ENCODE data around the gene SDK2. TPM values are rescaled to one million over a fixed set of nuclear protein-coding genes. Genes with fewer than 3 reads are reported as not detected.

SDK2 gene
- total RNA-seq, 4 donors from 2014 or later = 1.5 to 7.0 (median 3.7) TPM

DNA sequence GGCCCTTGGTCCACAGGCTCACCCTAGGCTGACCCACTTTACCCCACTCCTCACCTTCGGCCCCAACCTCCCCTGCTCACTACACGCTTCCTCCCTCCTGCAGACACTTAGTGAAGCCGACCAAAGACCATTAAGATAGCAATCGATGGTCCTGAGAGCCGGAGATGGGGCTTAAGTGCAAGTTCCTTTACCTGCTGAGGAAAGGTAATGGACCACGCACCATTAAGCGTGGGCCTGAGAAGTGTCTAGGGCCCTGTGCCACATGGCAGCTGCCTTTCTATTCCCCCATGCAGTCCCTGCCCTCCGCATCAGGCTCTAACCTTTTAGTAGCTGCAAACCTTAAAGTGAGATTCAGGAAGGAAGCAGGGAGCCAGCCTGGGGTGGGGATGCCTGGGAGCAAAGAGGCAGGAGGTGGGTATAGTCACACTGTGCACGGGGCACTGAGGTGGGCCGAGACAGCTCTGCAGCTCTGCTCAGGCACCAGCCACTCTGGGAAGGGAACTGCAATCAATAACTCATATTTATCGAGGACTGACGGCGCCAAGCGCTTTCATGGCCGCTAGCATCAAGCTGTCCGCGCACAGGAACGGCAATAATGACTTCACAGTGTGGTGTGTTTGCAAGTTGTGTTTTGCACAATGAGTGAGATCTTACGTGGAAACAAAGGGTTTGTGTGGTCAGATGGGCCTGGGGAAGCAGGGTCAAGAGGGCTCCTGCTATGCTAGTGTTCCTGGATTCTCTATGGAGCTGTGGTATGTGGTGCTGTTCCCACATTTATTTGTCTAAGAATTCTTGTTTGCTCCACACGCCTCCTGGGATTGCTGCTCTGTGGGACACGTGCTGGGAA lies 247.6 kb downstream of the SDK2 start:
- intact Hi-C loops (cut with DNase I) = no loop called here
- Histone ChIP-seq H3K27me3 (no peaks in the 10 kb centered on the region), H3K9me3 (no peaks in the 10 kb centered on the region), H3K4me1 (no peaks in the 10 kb centered on the region), H3K4me3 (replicated peaks in 1 of 3) (no peak overlapping the region), H3K36me3 (no peaks in the 10 kb centered on the region), H3K27ac (no peak overlapping the region)
- no peak for TF ChIP-seq POLR2A (IDR thresholded peaks at IDR 0.05)
- TF ChIP-seq, protein P1, sequence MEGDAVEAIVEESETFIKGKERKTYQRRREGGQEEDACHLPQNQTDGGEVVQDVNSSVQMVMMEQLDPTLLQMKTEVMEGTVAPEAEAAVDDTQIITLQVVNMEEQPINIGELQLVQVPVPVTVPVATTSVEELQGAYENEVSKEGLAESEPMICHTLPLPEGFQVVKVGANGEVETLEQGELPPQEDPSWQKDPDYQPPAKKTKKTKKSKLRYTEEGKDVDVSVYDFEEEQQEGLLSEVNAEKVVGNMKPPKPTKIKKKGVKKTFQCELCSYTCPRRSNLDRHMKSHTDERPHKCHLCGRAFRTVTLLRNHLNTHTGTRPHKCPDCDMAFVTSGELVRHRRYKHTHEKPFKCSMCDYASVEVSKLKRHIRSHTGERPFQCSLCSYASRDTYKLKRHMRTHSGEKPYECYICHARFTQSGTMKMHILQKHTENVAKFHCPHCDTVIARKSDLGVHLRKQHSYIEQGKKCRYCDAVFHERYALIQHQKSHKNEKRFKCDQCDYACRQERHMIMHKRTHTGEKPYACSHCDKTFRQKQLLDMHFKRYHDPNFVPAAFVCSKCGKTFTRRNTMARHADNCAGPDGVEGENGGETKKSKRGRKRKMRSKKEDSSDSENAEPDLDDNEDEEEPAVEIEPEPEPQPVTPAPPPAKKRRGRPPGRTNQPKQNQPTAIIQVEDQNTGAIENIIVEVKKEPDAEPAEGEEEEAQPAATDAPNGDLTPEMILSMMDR (IDR thresholded peaks at IDR 0.05) = no peak
- WGBS, 2 donors = 63 to 66% methylated on average over 19 to 21 of the region's 21 CpGs
- DNase-seq = peak in 1 of 2 donors; percentile 18

DNA sequence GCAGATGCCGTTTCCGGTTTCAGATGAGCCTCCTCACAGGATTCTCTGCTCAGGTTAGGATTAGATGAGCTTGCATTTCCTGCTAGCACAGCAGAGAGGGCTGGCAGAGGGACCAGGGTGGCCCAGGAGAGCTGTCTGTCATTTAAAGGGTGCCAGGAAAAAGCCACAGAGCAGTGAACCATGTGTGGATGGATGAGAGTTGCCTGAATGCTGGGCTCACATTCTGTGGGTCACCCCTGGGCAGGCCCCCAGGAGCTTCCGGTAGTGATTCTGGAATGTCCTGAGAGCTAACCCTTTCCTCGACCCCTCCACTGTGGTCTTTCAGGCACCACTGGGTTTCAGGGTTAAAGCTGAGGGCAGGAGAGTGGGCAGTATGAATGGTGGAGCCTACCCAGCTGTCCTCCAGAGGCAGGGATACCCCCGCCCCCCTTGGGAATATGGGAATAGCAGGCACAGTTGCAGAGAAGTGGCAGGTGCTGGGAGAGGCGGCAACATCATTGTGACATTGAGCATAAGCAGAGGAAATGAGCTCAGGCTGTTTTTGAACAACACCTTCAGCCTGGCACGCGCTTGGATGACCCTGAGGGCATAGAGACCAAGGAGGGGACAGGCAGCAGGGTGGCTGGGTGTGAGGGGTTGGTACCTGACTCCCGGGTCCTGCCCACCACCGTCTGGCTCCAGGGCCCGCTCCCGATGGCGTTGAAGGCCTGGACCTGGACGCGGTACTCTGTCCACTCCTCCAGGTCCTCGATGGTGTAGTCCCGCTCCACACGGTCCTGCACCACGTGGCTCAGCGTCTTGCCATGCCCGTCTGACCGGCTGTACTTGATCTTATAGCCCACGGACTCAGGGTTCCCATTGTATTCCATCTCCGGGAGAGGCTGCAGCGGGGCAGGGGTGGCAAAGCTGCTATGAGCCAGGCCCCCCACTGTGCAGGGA lies 249.5 kb downstream of the SDK2 start:
- Histone ChIP-seq H3K4me3 (replicated peaks in 1 of 3) (no peak overlapping the region), H3K4me1 (no peaks in the 10 kb centered on the region), H3K27me3 (no peaks in the 10 kb centered on the region), H3K27ac (no peak overlapping the region), H3K36me3 (no peaks in the 10 kb centered on the region), H3K9me3 (no peaks in the 10 kb centered on the region)
- DNase-seq = no peak
- intact Hi-C loops (cut with DNase I) = no loop called here
- 69 to 81% methylated on average over 16 to 25 of the region's 25 CpGs for WGBS, 2 donors
- no peak for TF ChIP-seq POLR2A (IDR thresholded peaks at IDR 0.05)
- TF ChIP-seq, protein P1 (IDR thresholded peaks at IDR 0.05) = no peak

DNA sequence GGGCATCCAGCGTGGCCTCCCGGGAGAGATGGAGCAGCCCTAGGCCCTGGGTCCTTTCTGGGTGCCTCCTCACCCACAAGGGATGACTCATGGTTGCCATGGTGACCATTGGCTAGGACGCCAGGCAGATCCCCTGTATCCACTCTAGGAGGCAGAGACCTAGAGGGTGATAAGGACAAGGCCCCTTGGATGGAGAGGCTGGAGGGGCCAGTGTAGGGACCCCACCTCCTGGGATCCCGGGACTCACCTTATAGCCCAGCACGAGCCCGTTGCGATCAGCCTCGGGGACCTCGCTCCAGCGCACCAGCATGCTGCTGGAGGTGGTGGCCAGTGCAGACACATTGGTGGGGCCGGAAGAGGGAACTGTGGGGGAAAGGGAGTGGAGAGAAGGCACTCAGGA lies 250.3 kb downstream of the SDK2 start:
- WGBS, 2 donors = 82 to 86% methylated on average over 9 to 11 of the region's 11 CpGs
- no peak for TF ChIP-seq POLR2A (IDR thresholded peaks at IDR 0.05)
- TF ChIP-seq, protein P1 (IDR thresholded peaks at IDR 0.05) = no peak
- intact Hi-C loops (cut with DNase I) = no loop called here
- Histone ChIP-seq H3K4me3 (replicated peaks in 1 of 3) (no peak overlapping the region), H3K27me3 (no peaks in the 10 kb centered on the region), H3K4me1 (no peaks in the 10 kb centered on the region), H3K36me3 (no peaks in the 10 kb centered on the region), H3K27ac (no peak overlapping the region), H3K9me3 (no peaks in the 10 kb centered on the region)
- DNase-seq = no peak

DNA sequence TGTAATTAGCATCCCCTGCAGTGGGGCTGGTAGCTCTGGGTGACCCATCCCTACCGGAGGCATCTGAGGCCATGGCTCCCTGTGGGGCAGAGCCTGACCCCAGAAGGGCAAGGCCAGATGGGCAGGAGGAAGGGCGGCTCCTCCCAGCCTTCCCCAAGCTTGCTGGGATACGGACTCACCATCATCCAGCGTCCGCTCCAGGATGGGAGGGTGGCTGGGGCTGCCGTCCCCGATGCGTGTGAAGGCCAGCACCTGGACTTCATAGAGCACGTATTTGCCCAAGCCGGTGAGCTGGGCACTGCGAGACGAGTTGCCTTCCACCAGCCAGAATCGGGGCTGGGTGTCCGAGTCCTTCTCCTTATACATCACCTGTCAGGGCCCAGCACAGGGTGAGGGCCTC lies 250.9 kb downstream of the SDK2 start:
- Histone ChIP-seq H3K27ac (no peak overlapping the region), H3K36me3 (no peaks in the 10 kb centered on the region), H3K9me3 (no peaks in the 10 kb centered on the region), H3K4me1 (no peaks in the 10 kb centered on the region), H3K27me3 (no peaks in the 10 kb centered on the region), H3K4me3 (replicated peaks in 1 of 3) (no peak overlapping the region)
- TF ChIP-seq, protein P1 (IDR thresholded peaks at IDR 0.05) = no peak
- no peak for TF ChIP-seq POLR2A (IDR thresholded peaks at IDR 0.05)
- intact Hi-C loops (cut with DNase I) = no loop called here
- 94 to 96% methylated on average over 8 to 14 of the region's 14 CpGs for WGBS, 2 donors
- no peak for DNase-seq

Measured in thyroid gland (tissue), 4 donors.